ENCODE data around the gene HERC5. TPM values are rescaled to one million over a fixed set of nuclear protein-coding genes. Genes with fewer than 3 reads are reported as not detected.

Gene HERC5
- polyA plus RNA-seq, 1 donor from 2014 or later = 0.59 TPM

GRCh38 chr4:88503344-88503743, 46.4 kb downstream of the HERC5 start:
- TF ChIP-seq POLR2AphosphoS5 (IDR thresholded peaks at IDR 0.05) (no peak), TAF1 (IDR thresholded peaks at IDR 0.05; ENCODE audit: low read depth) (no peak), RAD21 (conservative IDR thresholded peaks at IDR 0.05) (no peak), REST (IDR thresholded peaks at IDR 0.05; ENCODE audit: borderline replicate concordance) (no peak), SMC3 (conservative IDR thresholded peaks at IDR 0.05; ENCODE audit: poor library complexity) (no peak)
- no peak overlapping the region for H3K4me2 ChIP-seq (ENCODE audit: low read length)
- H3K9me3 ChIP-seq (ENCODE audit: low read length) = no peaks in the 10 kb centered on the region
- H2AFZ ChIP-seq (ENCODE audit: low read depth, low read length) = no peak overlapping the region
- H3K27ac ChIP-seq (ENCODE audit: low read length) = no peak overlapping the region
- H3K9ac ChIP-seq (ENCODE audit: low read length) = no peak overlapping the region
- H4K20me1 ChIP-seq (ENCODE audit: insufficient read depth) = no peaks in the 10 kb centered on the region
- no peak overlapping the region for H3K4me3 ChIP-seq (ENCODE audit: low read length)
- no peaks in the 10 kb centered on the region for H3K27me3 ChIP-seq (ENCODE audit: insufficient read depth, low read depth, low read length)
- no peaks in the 10 kb centered on the region for H3K36me3 ChIP-seq (ENCODE audit: insufficient read depth, low read length)
- no peaks in the 10 kb centered on the region for H3K9me2 ChIP-seq (ENCODE audit: insufficient read depth, low read length)
- no peaks in the 10 kb centered on the region for H3F3A ChIP-seq (ENCODE audit: insufficient read depth, low read length, poor library complexity, severe bottlenecking)
- no peaks in the 10 kb centered on the region for H3K79me2 ChIP-seq (replicated peaks; ENCODE audit: insufficient read depth, low read length)

GRCh38 chr4:88511236-88511635, 54.3 kb downstream of the HERC5 start:
- H3K9me3 ChIP-seq (ENCODE audit: low read length) = no peaks in the 10 kb centered on the region
- H3K9ac ChIP-seq (ENCODE audit: low read length) = no peak overlapping the region
- H3K4me2 ChIP-seq (ENCODE audit: low read length) = no peak overlapping the region
- TF ChIP-seq REST (IDR thresholded peaks at IDR 0.05; ENCODE audit: borderline replicate concordance) = no peak
- TF ChIP-seq POLR2AphosphoS5 (IDR thresholded peaks at IDR 0.05) = no peak
- no peak for TF ChIP-seq EZH2 (IDR thresholded peaks at IDR 0.05; ENCODE audit: borderline replicate concordance, insufficient read depth, low read length, poor library complexity, severe bottlenecking)
- TF ChIP-seq MXI1 (conservative IDR thresholded peaks at IDR 0.05; ENCODE audit: poor library complexity, severe bottlenecking) = no peak
- TF ChIP-seq EP300 (conservative IDR thresholded peaks at IDR 0.05; ENCODE audit: poor library complexity, severe bottlenecking) = no peak
- no peak for TF ChIP-seq RAD21 (conservative IDR thresholded peaks at IDR 0.05)
- no peak for TF ChIP-seq SMC3 (conservative IDR thresholded peaks at IDR 0.05; ENCODE audit: poor library complexity)
- TF ChIP-seq TAF1 (IDR thresholded peaks at IDR 0.05; ENCODE audit: low read depth) = no peak
- TF ChIP-seq CTCF (IDR thresholded peaks at IDR 0.05; ENCODE audit: poor library complexity, severe bottlenecking) = no peak
- no peak overlapping the region for H2AFZ ChIP-seq (ENCODE audit: low read depth, low read length)
- H3K79me2 ChIP-seq (replicated peaks; ENCODE audit: insufficient read depth, low read length) = no peaks in the 10 kb centered on the region
- no peaks in the 10 kb centered on the region for H3K27me3 ChIP-seq (ENCODE audit: insufficient read depth, low read depth, low read length)
- no peaks in the 10 kb centered on the region for H4K20me1 ChIP-seq (ENCODE audit: insufficient read depth)
- no peaks in the 10 kb centered on the region for H3K36me3 ChIP-seq (ENCODE audit: insufficient read depth, low read length)
- H3F3A ChIP-seq (ENCODE audit: insufficient read depth, low read length, poor library complexity, severe bottlenecking) = no peaks in the 10 kb centered on the region
- no peak overlapping the region for H3K4me3 ChIP-seq (ENCODE audit: low read length)
- no peak overlapping the region for H3K27ac ChIP-seq (ENCODE audit: low read length)
- H3K9me2 ChIP-seq (ENCODE audit: insufficient read depth, low read length) = no peaks in the 10 kb centered on the region

Data from neural cell (in vitro differentiated cells).